H1 (cell line): Measurements from ENCODE around the gene MYBPC3. TPM values are rescaled to one million over a fixed set of nuclear protein-coding genes. Genes with fewer than 3 reads are reported as not detected.

Experiments used
- CTCF ChIA-PET: fragments of 300-600 bp; sonication (Branson Sonifier 250); formaldehyde crosslinking; loops from one replicate; lab custom pipeline; 2021; ENCODE audit not compliant: partially characterized antibody; lab: Charles Lee
- POLR2A ChIA-PET: fragments of 300-600 bp; sonication (Branson Sonifier 250); formaldehyde crosslinking; loops from one replicate; lab custom pipeline; 2021; ENCODE audit warnings: inconsistent platforms; ENCODE audit not compliant: partially characterized antibody; lab: Charles Lee
- DNase-seq, 2 experiments: peaks; one replicate each; pipeline versions ENCODE4 v3.0.0 to v3.0.0-alpha.2; 2010 to 2022; ENCODE audit warnings: low spot score in 2 of 2, low read depth in 1 of 2, mixed read lengths in 1 of 2
- FAIRE-seq: peaks from 2 replicates; lab custom pipeline; 2011; peaks lifted over from hg19 to GRCh38; lab: Jason Lieb, UNC
- H2AFZ ChIP-seq: 2 replicates; pipeline ENCODE4 v1.8.1; 2012; ENCODE audit warnings: low read length, inconsistent platforms
- H2AK5ac ChIP-seq: 2 replicates; pipeline ENCODE4 v1.6.1; 2013; ENCODE audit warnings: low read depth, low read length
- H2BK120ac ChIP-seq: replicated peaks from 2 replicates; pipeline ENCODE3; 2013; ENCODE audit warnings: low read depth, low read length, inconsistent platforms
- H2BK12ac ChIP-seq: 2 replicates; pipeline ENCODE4 v1.6.1; 2013; ENCODE audit warnings: low read depth, low read length
- H2BK15ac ChIP-seq: 2 replicates; pipeline ENCODE4 v1.6.1; 2013; ENCODE audit warnings: low read length
- H2BK20ac ChIP-seq: 2 replicates; pipeline ENCODE4 v1.6.1; 2013; ENCODE audit warnings: low read length
- H2BK5ac ChIP-seq: 2 replicates; pipeline ENCODE4 v1.6.1; 2013; ENCODE audit warnings: low read depth, low read length
- H3K14ac ChIP-seq: 2 replicates; pipeline ENCODE4 v1.6.1; 2013; ENCODE audit warnings: inconsistent platforms; ENCODE audit not compliant: insufficient read length
- H3K18ac ChIP-seq: 2 replicates; pipeline ENCODE4 v1.6.1; 2013; ENCODE audit warnings: low read length; ENCODE audit errors: extremely low read depth
- H3K23ac ChIP-seq: 2 replicates; pipeline ENCODE4 v1.6.1; 2013; ENCODE audit warnings: inconsistent platforms; ENCODE audit not compliant: insufficient read length
- H3K23me2 ChIP-seq: 2 replicates; pipeline ENCODE4 v1.6.1; 2013; ENCODE audit warnings: low read depth, low read length
- H3K27ac ChIP-seq: 2 replicates; pipeline ENCODE4 v1.6.1; 2011; ENCODE audit warnings: low read depth, low read length, inconsistent platforms
- H3K27me3 ChIP-seq, 4 experiments: replicated peaks in 1 of 4; 1 replicate in 1 of 4; 2 replicates in 3 of 4; pipeline versions ENCODE4 v1.6.1 to v1.8.1; 2011 to 2013; ENCODE audit warnings: low read length in 3 of 4, mild to moderate bottlenecking in 3 of 4, inconsistent platforms in 2 of 4, mixed read lengths in 2 of 4, moderate library complexity in 1 of 4; ENCODE audit not compliant: control insufficient read depth in 3 of 4, insufficient read depth in 3 of 4; ENCODE audit errors: extremely low read depth in 1 of 4
- H3K36me3 ChIP-seq, 4 experiments: 2 replicates each; pipeline versions ENCODE4 v1.6.1 to v1.8.1; 2011 to 2013; ENCODE audit warnings: mild to moderate bottlenecking in 4 of 4, low read length in 3 of 4, moderate library complexity in 2 of 4, control low read depth in 1 of 4, inconsistent platforms in 1 of 4; ENCODE audit not compliant: insufficient read depth in 4 of 4, control insufficient read depth in 2 of 4
- H3K4ac ChIP-seq: replicated peaks from 2 replicates; pipeline ENCODE3; 2013; ENCODE audit warnings: low read length, low read depth, mixed read lengths, inconsistent platforms; ENCODE audit not compliant: insufficient read length
- H3K4me1 ChIP-seq, 4 experiments: replicated peaks in 1 of 4; 1 replicate in 1 of 4; 2 replicates in 3 of 4; pipeline versions ENCODE4 v1.6.1 to v1.8.1; 2011 to 2013; ENCODE audit warnings: low read length in 3 of 4, inconsistent platforms in 2 of 4, mixed read lengths in 1 of 4; ENCODE audit not compliant: insufficient read depth in 4 of 4, control insufficient read depth in 3 of 4
- H3K4me2 ChIP-seq, 2 experiments: 2 replicates each; pipeline versions ENCODE4 v1.6.1 to v1.8.1; 2011 to 2013; ENCODE audit warnings: low read depth in 2 of 2, low read length in 2 of 2, control low read depth in 1 of 2, inconsistent platforms in 1 of 2, mild to moderate bottlenecking in 1 of 2; ENCODE audit not compliant: insufficient read depth in 1 of 2
- H3K4me3 ChIP-seq, 4 experiments: fragments of 200-600, 300-600 bp in 1 of 4; sonication (generic), shearing (Covaris generic), sonication (Bioruptor Twin) in 1 of 4; 2 replicates each; pipeline versions ENCODE4 v1.5.1 to v1.8.1; 2011 to 2016; ENCODE audit warnings: low read length in 4 of 4, low read depth in 3 of 4, control low read depth in 2 of 4, inconsistent platforms in 2 of 4, mild to moderate bottlenecking in 2 of 4, mixed read lengths in 1 of 4, moderate library complexity in 1 of 4; ENCODE audit not compliant: insufficient read depth in 2 of 4; ENCODE audit errors: extremely low read depth in 1 of 4
- H3K56ac ChIP-seq: replicated peaks from 2 replicates; pipeline ENCODE3; 2013; ENCODE audit warnings: low read depth, mild to moderate bottlenecking, mixed read lengths, low read length, inconsistent platforms; ENCODE audit not compliant: insufficient read length
- H3K79me1 ChIP-seq: 2 replicates; pipeline ENCODE4 v1.6.1; 2013; ENCODE audit warnings: low read depth, low read length, control low read depth
- H3K79me2 ChIP-seq, 2 experiments: 2 replicates each; pipeline versions ENCODE4 v1.6.1 to v1.8.1; 2012 to 2013; ENCODE audit warnings: low read length in 2 of 2, mild to moderate bottlenecking in 2 of 2, inconsistent platforms in 1 of 2; ENCODE audit not compliant: insufficient read depth in 2 of 2, control insufficient read depth in 1 of 2
- H3K9ac ChIP-seq, 4 experiments: replicated peaks in 1 of 4; 1 replicate in 1 of 4; 2 replicates in 3 of 4; pipeline versions ENCODE4 v1.6.1 to v1.8.1; 2011 to 2013; ENCODE audit warnings: low read depth in 3 of 4, low read length in 3 of 4, control low read depth in 2 of 4, mild to moderate bottlenecking in 2 of 4, moderate library complexity in 2 of 4, inconsistent platforms in 1 of 4; ENCODE audit errors: extremely low read depth in 1 of 4
- H3K9me3 ChIP-seq, 2 experiments: 2 replicates each; pipeline versions ENCODE4 v1.6.1 to v1.8.1; 2012 to 2013; ENCODE audit warnings: mild to moderate bottlenecking in 2 of 2, moderate library complexity in 2 of 2, control low read depth in 1 of 2, inconsistent platforms in 1 of 2, low read depth in 1 of 2, low read length in 1 of 2, mixed read lengths in 1 of 2; ENCODE audit not compliant: insufficient read depth in 2 of 2
- H4K20me1 ChIP-seq, 2 experiments: replicated peaks in 1 of 2; 2 replicates each; pipeline versions ENCODE3 to v1.8.1; 2011 to 2013; ENCODE audit warnings: inconsistent platforms in 2 of 2, low read length in 2 of 2, mild to moderate bottlenecking in 1 of 2; ENCODE audit not compliant: insufficient read depth in 2 of 2, control insufficient read depth in 1 of 2
- H4K5ac ChIP-seq: 2 replicates; pipeline ENCODE4 v1.6.1; 2013; ENCODE audit warnings: low read length, low read depth, mixed read lengths, inconsistent platforms; ENCODE audit not compliant: insufficient read length
- H4K8ac ChIP-seq: 2 replicates; pipeline ENCODE4 v1.8.0; 2013; ENCODE audit warnings: mild to moderate bottlenecking, moderate library complexity, low read length, inconsistent platforms; ENCODE audit not compliant: insufficient read depth; ENCODE audit errors: extremely low read depth
- H4K91ac ChIP-seq: replicated peaks from 2 replicates; pipeline ENCODE3; 2013; ENCODE audit warnings: low read length, mixed read lengths, inconsistent platforms; ENCODE audit not compliant: insufficient read length
- CEBPB ChIP-seq: IDR thresholded peaks from 2 replicates; pipeline ENCODE4 v1.6.1; 2012; ENCODE audit warnings: low read depth, low read length
- CHD2 ChIP-seq: IDR thresholded peaks from 2 replicates; pipeline ENCODE4 v1.6.1; 2012; ENCODE audit warnings: low read length, improper control_type of control experiment
- CTBP2 ChIP-seq: IDR thresholded peaks from 2 replicates; pipeline ENCODE4 v1.7.0; 2011; ENCODE audit warnings: borderline replicate concordance, mild to moderate bottlenecking, moderate library complexity, mixed read lengths, low read length; ENCODE audit not compliant: insufficient read depth, insufficient read length
- FOSL1 ChIP-seq: IDR thresholded peaks from 2 replicates; pipeline ENCODE4 v1.6.1; 2011; ENCODE audit warnings: mild to moderate bottlenecking, low read depth, low read length, moderate library complexity; ENCODE audit not compliant: insufficient read depth
- PHF8 ChIP-seq: fragments of 200-600 bp; sonication (generic); conservative IDR thresholded peaks from 2 replicates; pipeline ENCODE4 v1.7.1; 2012; ENCODE audit warnings: low read depth, mild to moderate bottlenecking, inconsistent platforms, low read length, moderate library complexity
- SP2 ChIP-seq: IDR thresholded peaks from 2 replicates; pipeline ENCODE4 v1.6.1; 2012; ENCODE audit warnings: mild to moderate bottlenecking, low read length, inconsistent platforms
- SRF ChIP-seq: IDR thresholded peaks from 2 replicates; pipeline ENCODE4 v1.6.1; 2011; ENCODE audit warnings: mild to moderate bottlenecking, low read depth, low read length, moderate library complexity
- TAF1 ChIP-seq: IDR thresholded peaks from 2 replicates; pipeline ENCODE4 v1.6.1; 2011; ENCODE audit warnings: mild to moderate bottlenecking, low read depth, low read length
- YY1 ChIP-seq: IDR thresholded peaks from 2 replicates; pipeline ENCODE4 v1.6.1; 2011; ENCODE audit warnings: low read depth, mild to moderate bottlenecking, low read length
- ZNF274 ChIP-seq: IDR thresholded peaks from 2 replicates; pipeline ENCODE4 v1.7.0; 2012; ENCODE audit warnings: low read length, borderline replicate concordance; ENCODE audit errors: extremely low read depth
- WGBS, 2 experiments: shearing (Covaris generic) in 1 of 2; methylation state at CpG; one replicate each; pipeline versions ENCODE4 v1.1.6 to v1.1.7; 2013 to 2015; ENCODE audit warnings: low lambda C conversion rate in 2 of 2, mixed read lengths in 2 of 2, inconsistent platforms in 1 of 2, low coverage in 1 of 2, missing lambda C conversion rate in 1 of 2; ENCODE audit not compliant: insufficient replicate concordance in 2 of 2, insufficient coverage in 1 of 2, insufficient read length in 1 of 2; ENCODE audit errors: extremely low coverage in 1 of 2, missing lambda C conversion rate in 1 of 2; 5-methylcytosine and 5-hydroxymethylcytosine counted together
- polyA plus RNA-seq, 7 experiments: library from polyadenylated mRNA; depleted of rRNA in 3 of 7; stranded (reverse) in 5 of 7; unstranded in 2 of 7; fragments of >200 nt in 5 of 7; fragments of 200-250 nt in 2 of 7; gene quantifications; 1 replicate in 5 of 7; 2 replicates in 1 of 7; 4 replicates in 1 of 7; pipeline versions ENCODE4 v1.2.1 to v1.2.3, GENCODE V29; 2011 to 2013; ENCODE audit warnings: missing spikeins in 2 of 7, mixed read lengths in 2 of 7
- total RNA-seq: library from RNA; stranded (reverse); fragmentation: NEBNext Ultra II Directional; extraction: Animal tissue kit (Norgen Biotek cat#: 25700); gene quantifications from 2 replicates; pipeline ENCODE4 v1.2.1, GENCODE V29; 2021
- TF ChIP-seq, protein P1 (sequence below): IDR thresholded peaks from 2 replicates; pipeline ENCODE4 v1.6.1; 2012; ENCODE audit warnings: low read length, inconsistent platforms

MYBPC3 gene
- total and polyA plus RNA-seq, 2 of the 8 experiments (the other 6 are each of a cell fraction or from before 2014, with no cell fraction given) = 0.05 TPM; not detected in 1

DNA sequence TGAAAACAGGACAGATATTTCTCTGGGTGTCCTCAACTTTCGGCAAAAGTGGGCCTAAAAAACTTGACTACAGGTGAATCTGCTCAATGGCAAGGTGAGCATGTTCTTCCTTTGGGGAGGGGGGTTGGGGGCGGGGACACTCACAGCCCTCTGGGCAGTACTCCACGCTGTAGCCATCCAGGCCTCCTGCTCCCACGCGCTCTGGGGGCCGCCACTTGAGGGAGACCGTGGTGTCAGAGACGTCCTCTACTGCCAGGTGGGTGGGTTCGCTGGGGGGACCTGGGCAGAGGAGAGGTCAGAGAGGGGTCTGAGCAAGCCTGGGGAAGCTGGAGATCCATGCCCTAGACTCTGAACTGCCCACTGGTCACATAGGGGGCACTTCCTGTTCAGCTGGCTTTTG lies 16.8 kb downstream of the MYBPC3 start:
- WGBS, 2 experiments = 88% methylated on average over 8 of the region's 9 CpGs; no CpG with 5 or more reads in 1 of the 2 experiments

More for the DNA sequence above, 16.8 kb downstream of the MYBPC3 start:
- no peak for TF ChIP-seq PHF8
- TF ChIP-seq, protein P1, sequence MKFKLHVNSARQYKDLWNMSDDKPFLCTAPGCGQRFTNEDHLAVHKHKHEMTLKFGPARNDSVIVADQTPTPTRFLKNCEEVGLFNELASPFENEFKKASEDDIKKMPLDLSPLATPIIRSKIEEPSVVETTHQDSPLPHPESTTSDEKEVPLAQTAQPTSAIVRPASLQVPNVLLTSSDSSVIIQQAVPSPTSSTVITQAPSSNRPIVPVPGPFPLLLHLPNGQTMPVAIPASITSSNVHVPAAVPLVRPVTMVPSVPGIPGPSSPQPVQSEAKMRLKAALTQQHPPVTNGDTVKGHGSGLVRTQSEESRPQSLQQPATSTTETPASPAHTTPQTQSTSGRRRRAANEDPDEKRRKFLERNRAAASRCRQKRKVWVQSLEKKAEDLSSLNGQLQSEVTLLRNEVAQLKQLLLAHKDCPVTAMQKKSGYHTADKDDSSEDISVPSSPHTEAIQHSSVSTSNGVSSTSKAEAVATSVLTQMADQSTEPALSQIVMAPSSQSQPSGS = no peak
- no peak for TF ChIP-seq CTBP2
- no peak for TF ChIP-seq FOSL1
- no peak for TF ChIP-seq CEBPB
- TF ChIP-seq CHD2 = no peak
- no peak for TF ChIP-seq ZNF274
- TF ChIP-seq SP2 = no peak
- TF ChIP-seq SRF = no peak
- TF ChIP-seq YY1 = no peak
- no peak for TF ChIP-seq TAF1
- DNase-seq (no peak), FAIRE-seq (no peak)
- Histone ChIP-seq H3K27me3 (no peaks in the 10 kb centered on the region), H3K18ac (no peak overlapping the region), H4K20me1 (peaks cover 0 to 2% of the 10 kb centered on the region in 2 experiments), H3K56ac (no peak overlapping the region), H3K4ac (no peak overlapping the region), H2BK12ac (no peak overlapping the region), H3K9ac (no peak overlapping the region), H2AK5ac (no peak overlapping the region), H3K9me3 (no peaks in the 10 kb centered on the region), H3K23ac (no peak overlapping the region), H4K91ac (no peak overlapping the region), H3K4me2 (no peak overlapping the region), H2AFZ (no peak overlapping the region), H3K79me2 (no peaks in the 10 kb centered on the region), H3K79me1 (no peaks in the 10 kb centered on the region), H3K23me2 (peaks cover 2% of the 10 kb centered on the region; the same call in 1 of the 2 replicates), H2BK15ac (no peak overlapping the region), H2BK20ac (no peak overlapping the region), H2BK120ac (no peak overlapping the region), H4K8ac (peak overlapping the region; percentile 79; the same call in 1 of the 2 replicates), H3K14ac (no peak overlapping the region), H3K36me3 (no peaks in the 10 kb centered on the region), H3K4me3 (no peak overlapping the region), H4K5ac (no peak overlapping the region), H3K4me1 (no peaks in the 10 kb centered on the region), H2BK5ac (no peak overlapping the region), H3K27ac (no peak overlapping the region)
- CTCF ChIA-PET = interaction anchor here (0.9 to 1.9 kb wide), 5 partner anchors 14 to 76 kb away, joined by 3 to 10 read pairs (median 3); no protein-coding TSS in a partner anchor
- POLR2A ChIA-PET = no interaction called here
